HepG2 (cell line): ENCODE measurements around the gene PMS2. TPM values are rescaled to one million over a fixed set of nuclear protein-coding genes. Genes with fewer than 3 reads are reported as not detected.

Experiments used
- ARID2 ChIP-seq: sonication (generic); formaldehyde crosslinking; IDR thresholded peaks from 2 replicates; pipeline ENCODE4 v1.8.1; 2022; ENCODE audit warnings: mild to moderate bottlenecking, missing genetic modification reagents, borderline replicate concordance
- DRAP1 ChIP-seq: IDR thresholded peaks from 2 replicates; pipeline ENCODE4 v1.6.1; 2016; ENCODE audit warnings: missing genetic modification reagents, missing compliant biosample characterization
- FOXC1 ChIP-seq: sonication (generic); formaldehyde crosslinking; IDR thresholded peaks from 2 replicates; pipeline ENCODE4 v1.8.0; 2022; ENCODE audit warnings: mild to moderate bottlenecking, missing genetic modification reagents, borderline replicate concordance
- FOXK1 ChIP-seq: sonication (generic); formaldehyde crosslinking; IDR thresholded peaks from 2 replicates; pipeline ENCODE4 v1.4.0; 2020; ENCODE audit warnings: low read depth, missing genetic modification reagents, borderline replicate concordance
- GPBP1L1 ChIP-seq: sonication (generic); formaldehyde crosslinking; IDR thresholded peaks from 2 replicates; pipeline ENCODE4 v1.5.0; 2020; ENCODE audit warnings: mild to moderate bottlenecking, missing genetic modification reagents
- JUN ChIP-seq: sonication (generic); formaldehyde crosslinking; IDR thresholded peaks from 2 replicates; pipeline ENCODE4 v1.4.0; 2020; ENCODE audit warnings: mild to moderate bottlenecking, missing genetic modification reagents
- SRSF9 ChIP-seq: fragments of 200-400 bp; formaldehyde crosslinking; IDR thresholded peaks from 2 replicates; pipeline ENCODE4 v1.6.1; 2018; ENCODE audit warnings: borderline replicate concordance, mild to moderate bottlenecking, low read depth, low read length; ENCODE audit not compliant: insufficient read depth, poor library complexity, severe bottlenecking
- ZBTB43 ChIP-seq: sonication (generic); formaldehyde crosslinking; conservative IDR thresholded peaks from 2 replicates; pipeline ENCODE4 v1.4.0; 2020; ENCODE audit warnings: missing genetic modification reagents
- ZBTB46 ChIP-seq: sonication (generic); formaldehyde crosslinking; IDR thresholded peaks from 2 replicates; pipeline ENCODE4 v1.4.0; 2020; ENCODE audit warnings: mild to moderate bottlenecking, missing genetic modification reagents, borderline replicate concordance
- ZNF207 ChIP-seq: fragments of 450-650 bp; IDR thresholded peaks from 2 replicates; pipeline ENCODE4 v1.6.1; 2016; ENCODE audit warnings: antibody characterized with exemption, borderline replicate concordance
- ZNF557 ChIP-seq: sonication (generic); formaldehyde crosslinking; IDR thresholded peaks from 2 replicates; pipeline ENCODE4 v1.4.0; 2020; ENCODE audit warnings: missing genetic modification reagents
- ZNF609 ChIP-seq: sonication (generic); formaldehyde crosslinking; IDR thresholded peaks from 2 replicates; pipeline ENCODE4 v1.4.0; 2020; ENCODE audit warnings: mild to moderate bottlenecking, missing genetic modification reagents, borderline replicate concordance
- ZNF644 ChIP-seq: IDR thresholded peaks from 2 replicates; pipeline ENCODE4 v1.6.1; 2016; ENCODE audit warnings: low read depth
- ZNF766 ChIP-seq: sonication (generic); formaldehyde crosslinking; IDR thresholded peaks from 2 replicates; pipeline ENCODE4 v1.5.0; 2020; ENCODE audit warnings: missing genetic modification reagents, borderline replicate concordance
- ZNF790 ChIP-seq: sonication (generic); formaldehyde crosslinking; IDR thresholded peaks from 2 replicates; pipeline ENCODE4 v1.8.0; 2022; ENCODE audit warnings: missing genetic modification reagents, mild to moderate bottlenecking, borderline replicate concordance
- polyA plus RNA-seq, 8 experiments: library from polyadenylated mRNA; depleted of rRNA in 3 of 8; stranded (reverse) in 7 of 8; unstranded in 1 of 8; fragments of >200 nt; fragmentation: Illumina TruSeq in 4 of 8; extraction: Trizol in 4 of 8; gene quantifications; 2 replicates each; pipeline versions ENCODE4 v1.2.1 to v1.2.3, GENCODE V29; 2011 to 2016; ENCODE audit warnings: low read depth in 4 of 8, missing spikeins in 1 of 8, mixed read lengths in 1 of 8; ENCODE audit not compliant: insufficient read depth in 1 of 8
- total RNA-seq, 5 experiments: library from RNA; depleted of rRNA; stranded (reverse); fragments of >200 nt; fragmentation: Illumina TruSeq; extraction: Trizol; gene quantifications; 2 replicates each; pipeline ENCODE4 v1.2.3, GENCODE V29; 2016; ENCODE audit warnings: low read depth in 1 of 5

Gene PMS2
- total and polyA plus RNA-seq, 2 of the 13 experiments (the other 11 are each of a cell fraction or from before 2014, with no cell fraction given): 6.3 to 11.4 TPM

GRCh38 chr7:6008668-6009611 lies at the start of gene PMS2, which contains the start of gene AIMP2 (continued):
- TF ChIP-seq GPBP1L1 (no peak), ZBTB46 (CRISPR knock-in tag) (0 out of 2 replicates have a peak, but pooled peaks have one; percentile 89), ARID2 (CRISPR knock-in tag) (peak; percentile 99), ZNF207 (no peak), FOXC1 (CRISPR knock-in tag) (peak; percentile 100), FOXK1 (0 out of 2 replicates have a peak, but pooled peaks have one; percentile 12), ZNF557 (CRISPR knock-in tag) (peak; percentile 98), DRAP1 (CRISPR knock-in tag) (peak; percentile 90), SRSF9 (no peak), ZNF609 (peak; percentile 71; the same call in 1 of the 2 replicates), ZNF790 (CRISPR knock-in tag) (peak; percentile 100), ZBTB43 (CRISPR knock-in tag) (peak; percentile 99), ZNF766 (CRISPR knock-in tag) (peak; percentile 100), JUN (CRISPR knock-in tag) (no peak; the same call in none of the 2 replicates), ZNF644 (CRISPR knock-in tag) (no peak)
